LoVo (cell line): ENCODE data around the gene STON2.
A peak's percentile ranks its signal among the peaks of the same experiment; 100 is the strongest.

Source experiments
- DNase-seq: peaks from one replicate; pipeline ENCODE4 v3.0.0-alpha.2; 2016; ENCODE audit warnings: low spot score

STON2 gene

GRCh38 chr14:81418057-81418790 lies 18.1 kb upstream of the STON2 start:
- DNase-seq = no peak

- DNase-seq = no peak
Measured at GRCh38 chr14:81416981-81417380, 16.9 kb upstream of the STON2 start.

GRCh38 chr14:81416194-81416952 lies 16.2 kb upstream of the STON2 start:
- no peak for DNase-seq

- no peak for DNase-seq
Measured at GRCh38 chr14:81415781-81416180, 15.7 kb upstream of the STON2 start.

GRCh38 chr14:81414123-81414522 lies 14.0 kb upstream of the STON2 start:
- DNase-seq = no peak

GRCh38 chr14:81412779-81413178 lies 12.7 kb upstream of the STON2 start:
- DNase-seq = no peak

GRCh38 chr14:81408595-81408994 lies 8.5 kb upstream of the STON2 start:
- DNase-seq = no peak

GRCh38 chr14:81406863-81407262 lies 6.7 kb upstream of the STON2 start:
- no peak for DNase-seq

GRCh38 chr14:81402123-81402495 lies 2.0 kb upstream of the STON2 start:
- DNase-seq = no peak

GRCh38 chr14:81401420-81402122 lies 1.4 kb upstream of the STON2 start:
- peak; percentile 82 for DNase-seq

GRCh38 chr14:81400852-81401251 lies 728 bp upstream of the STON2 start:
- DNase-seq = peak; percentile 89

- DNase-seq = no peak
Measured at GRCh38 chr14:81398196-81398891, 1.8 kb downstream of the STON2 start.

- DNase-seq = no peak
Measured at GRCh38 chr14:81396113-81396512, 4.0 kb downstream of the STON2 start.

GRCh38 chr14:81394739-81395138 lies 5.4 kb downstream of the STON2 start:
- DNase-seq = no peak

GRCh38 chr14:81392976-81393643 lies 7.0 kb downstream of the STON2 start:
- no peak for DNase-seq

- DNase-seq = no peak
Measured at GRCh38 chr14:81392052-81392451, 8.1 kb downstream of the STON2 start.

GRCh38 chr14:81390696-81391095 lies 9.4 kb downstream of the STON2 start:
- DNase-seq = no peak

GRCh38 chr14:81388336-81388735 lies 11.8 kb downstream of the STON2 start:
- no peak for DNase-seq

- no peak for DNase-seq
Measured at GRCh38 chr14:81386290-81386745, 13.8 kb downstream of the STON2 start.

GRCh38 chr14:81385886-81386285 lies 14.2 kb downstream of the STON2 start:
- DNase-seq = no peak

GRCh38 chr14:81385419-81385818 lies 14.7 kb downstream of the STON2 start:
- DNase-seq = no peak

- DNase-seq = no peak
Measured at GRCh38 chr14:81384900-81385299, 15.2 kb downstream of the STON2 start.
